Measurements from ENCODE around the gene IGSF21.
"Not testable (repeated sequence)": the region's sequence is repeated elsewhere in the genome, so short reads cannot be mapped to it uniquely, and the experiment has no call there.

IGSF21 gene

GRCh38 chr1:18144916-18145647, 37.5 kb downstream of the IGSF21 start:
- no peak for DNase-seq

DNA sequence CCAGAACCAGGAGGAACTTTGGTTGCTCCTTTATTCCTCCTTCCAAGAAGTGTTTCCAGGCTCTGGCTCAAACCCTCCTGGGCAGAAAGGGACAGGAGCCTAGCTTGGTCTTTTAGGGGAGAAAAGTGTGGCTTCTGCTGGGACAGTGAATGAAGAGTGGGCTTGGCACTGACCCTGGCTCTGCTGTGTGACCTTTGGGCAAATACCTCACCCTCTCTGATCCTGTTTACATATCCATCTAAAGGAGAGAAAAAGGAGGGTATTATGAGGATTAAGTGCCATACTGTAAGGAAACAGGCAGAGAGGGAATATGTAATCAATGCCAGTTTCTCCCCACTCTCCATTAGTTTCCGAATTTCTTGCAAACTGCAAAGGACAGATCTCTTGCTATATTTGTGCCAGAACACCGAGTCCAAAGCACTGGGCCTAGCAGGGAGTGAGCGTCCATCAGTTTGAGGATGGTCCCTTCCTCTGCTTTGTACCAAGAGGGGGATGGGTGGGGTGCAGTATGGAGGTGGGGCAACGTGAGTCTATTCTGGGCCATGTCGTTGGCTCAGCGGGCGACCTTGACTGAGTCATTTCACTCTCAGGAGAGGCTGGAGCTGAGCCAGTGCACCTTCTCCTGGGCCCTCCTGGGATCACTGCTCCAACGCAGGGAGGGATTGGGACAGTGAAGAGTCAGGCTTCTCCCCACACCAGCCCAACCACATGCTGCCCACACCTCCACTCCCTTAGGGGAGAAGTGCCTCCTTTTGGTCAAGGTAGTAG, 38.4 kb downstream of the IGSF21 start:
- no peak for DNase-seq

GRCh38 chr1:18146886-18147285, 39.3 kb downstream of the IGSF21 start:
- no peak for DNase-seq

DNA sequence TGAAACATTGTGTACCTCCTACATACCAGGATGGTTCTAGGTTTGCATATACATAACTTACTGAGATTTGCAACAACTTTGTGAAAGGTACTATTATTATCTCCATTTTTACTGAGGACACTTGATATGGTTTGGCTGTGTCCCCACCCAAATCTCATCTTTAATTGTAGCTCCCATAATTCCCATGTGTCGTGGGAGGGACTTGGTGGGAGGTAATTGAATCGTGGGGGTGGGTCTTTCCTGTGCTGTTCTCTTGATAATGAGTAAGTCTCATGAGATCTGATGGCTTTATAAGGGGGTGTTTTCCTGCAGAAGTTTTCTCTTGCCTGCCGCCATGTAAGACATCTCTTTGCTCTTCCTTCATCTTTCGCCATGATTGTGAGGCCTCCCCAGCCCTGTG, 40.1 kb downstream of the IGSF21 start:
- no peak for DNase-seq

GRCh38 chr1:18148461-18148860, 40.9 kb downstream of the IGSF21 start:
- no peak for DNase-seq

GRCh38 chr1:18149027-18149641, 41.5 kb downstream of the IGSF21 start:
- DNase-seq: peak in 1 of 58 donors; percentile 21

- no peak for DNase-seq
These were observed 44.0 kb downstream of the IGSF21 start for GRCh38 chr1:18151436-18152122.

DNA sequence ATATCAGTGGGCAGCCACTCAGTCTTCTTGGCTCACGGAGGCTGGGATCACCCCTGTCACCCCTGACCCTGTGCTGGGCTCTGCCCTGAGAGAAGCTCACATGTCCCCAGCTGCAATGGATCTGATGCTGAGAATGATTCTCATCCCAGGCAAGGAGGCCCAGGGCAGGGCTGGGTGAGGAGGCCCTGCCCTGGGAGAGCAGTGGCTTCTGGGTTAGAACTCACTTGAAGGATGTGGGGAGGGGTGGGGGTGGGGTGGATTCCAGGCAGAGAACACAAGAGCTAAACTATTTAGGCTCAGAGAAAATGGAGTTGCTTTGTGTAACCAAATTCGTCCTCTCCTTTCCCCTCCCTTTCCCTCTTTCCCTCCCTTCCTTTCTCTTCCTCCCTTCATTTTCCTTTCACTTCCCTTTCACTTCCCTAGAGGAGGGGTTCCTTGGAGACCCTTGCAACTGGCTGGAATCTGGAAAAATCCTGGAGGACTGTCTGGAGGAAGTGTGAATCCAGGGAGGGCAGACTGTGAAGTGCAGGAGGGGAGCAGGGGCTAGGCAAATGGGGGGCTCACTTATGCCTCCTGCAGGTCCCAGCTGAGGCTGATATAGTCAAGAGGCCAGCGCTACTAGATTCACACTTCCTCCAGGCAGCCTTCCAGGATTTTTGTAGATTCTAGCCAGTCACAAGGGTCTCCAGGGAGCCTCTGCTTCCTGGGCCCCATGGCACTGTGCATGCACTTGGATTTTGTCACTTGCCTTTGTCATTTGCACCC, 47.0 kb downstream of the IGSF21 start:
- DNase-seq: no peak

DNA sequence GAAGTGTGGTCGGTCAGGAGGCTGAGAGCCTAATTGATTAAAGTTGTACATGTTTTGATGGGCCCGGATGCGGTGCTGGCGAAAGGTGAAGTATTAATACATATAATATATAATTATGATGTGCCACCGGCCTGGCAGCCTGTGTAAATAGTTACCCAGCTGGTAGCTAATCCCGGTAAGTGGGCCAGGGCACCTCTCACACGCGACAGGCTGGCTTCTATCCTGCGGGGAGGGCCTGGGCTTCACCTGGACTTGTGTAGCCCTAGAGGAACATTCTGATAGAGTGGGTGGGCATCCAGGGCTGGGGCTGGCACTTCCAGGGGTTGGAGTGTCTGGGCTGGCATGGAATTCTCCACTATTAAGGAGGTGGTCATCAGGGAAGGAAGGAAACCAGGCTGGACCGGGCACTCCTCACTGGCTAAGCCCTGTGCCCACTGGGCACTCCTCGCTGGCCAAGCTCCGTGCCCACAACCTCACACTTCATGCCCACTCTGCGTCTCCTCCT, 48.3 kb downstream of the IGSF21 start:
- no peak for DNase-seq

- no peak for DNase-seq
These were observed 49.8 kb downstream of the IGSF21 start for GRCh38 chr1:18157352-18157751.

DNA sequence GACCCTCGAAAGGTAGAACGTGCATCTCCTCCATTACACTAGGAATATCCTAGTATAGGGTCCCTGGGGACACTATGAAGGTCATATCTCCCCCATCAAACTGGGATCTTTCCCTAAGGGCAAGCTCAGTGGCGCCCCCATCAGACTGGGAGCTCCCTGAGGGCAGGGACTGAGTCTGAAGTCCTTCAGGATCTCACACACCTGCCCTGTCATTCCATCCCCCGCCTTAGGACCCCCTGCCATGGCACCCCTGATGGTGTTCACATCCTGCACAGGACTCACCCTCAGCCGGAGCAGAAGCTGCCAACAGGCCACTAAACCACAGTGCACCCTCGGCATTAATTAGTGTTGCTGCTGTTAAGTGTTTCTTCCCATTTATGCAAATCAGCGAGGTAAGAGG, 50.4 kb downstream of the IGSF21 start:
- DNase-seq: no peak

DNA sequence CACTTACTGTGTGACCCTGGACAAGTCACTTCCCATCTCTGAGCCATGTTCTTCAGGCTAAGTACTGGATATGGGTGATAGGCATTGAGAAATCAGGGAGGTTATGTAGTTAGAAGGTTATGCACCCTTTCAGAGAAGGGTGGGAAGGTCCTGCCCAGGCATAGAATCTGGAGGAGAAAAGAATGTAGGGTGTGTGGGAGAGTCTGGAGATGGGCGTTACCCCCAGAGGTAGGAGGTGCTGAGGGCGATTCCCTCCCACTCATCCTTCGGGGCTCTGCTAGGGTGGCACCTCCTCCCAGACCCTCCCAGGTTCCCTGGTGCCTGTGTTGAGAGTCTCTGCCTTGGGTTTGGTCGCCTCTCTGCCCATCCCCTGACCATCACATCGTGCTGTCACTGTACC, 51.1 kb downstream of the IGSF21 start:
- DNase-seq: no peak

DNA sequence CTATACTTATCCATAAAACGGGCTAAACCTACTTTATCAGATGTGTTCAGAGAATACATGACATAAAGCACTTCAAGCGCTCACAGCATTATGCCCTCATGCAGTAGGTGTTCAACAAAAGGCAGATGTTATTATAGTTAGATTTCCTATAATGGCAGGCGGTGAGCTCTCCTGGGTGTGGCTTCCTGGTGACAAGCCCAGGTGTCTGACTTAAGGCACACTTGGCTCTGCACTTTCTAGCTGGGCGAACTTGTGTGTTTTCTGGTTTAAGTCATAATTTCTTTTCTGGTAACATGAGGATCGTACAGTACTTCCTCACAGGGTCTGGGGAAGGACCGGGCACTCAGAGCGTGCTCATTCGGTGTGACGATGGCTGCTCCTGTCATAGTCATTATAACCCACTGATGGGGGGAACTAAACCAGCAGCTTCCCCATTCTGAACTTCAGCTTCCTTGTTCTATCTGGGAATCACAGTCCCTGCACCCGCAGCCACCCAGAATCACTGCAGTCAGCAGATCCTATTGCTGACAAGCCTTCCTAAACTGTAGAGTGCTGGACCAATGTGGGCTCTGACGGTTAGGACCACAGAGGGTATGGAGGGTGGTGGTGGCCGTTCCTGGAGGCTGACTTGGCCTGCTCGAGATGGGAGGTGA, 52.8 kb downstream of the IGSF21 start:
- peak in 31 of 58 donors; percentile 9 to 62 (median 29) for DNase-seq

DNA sequence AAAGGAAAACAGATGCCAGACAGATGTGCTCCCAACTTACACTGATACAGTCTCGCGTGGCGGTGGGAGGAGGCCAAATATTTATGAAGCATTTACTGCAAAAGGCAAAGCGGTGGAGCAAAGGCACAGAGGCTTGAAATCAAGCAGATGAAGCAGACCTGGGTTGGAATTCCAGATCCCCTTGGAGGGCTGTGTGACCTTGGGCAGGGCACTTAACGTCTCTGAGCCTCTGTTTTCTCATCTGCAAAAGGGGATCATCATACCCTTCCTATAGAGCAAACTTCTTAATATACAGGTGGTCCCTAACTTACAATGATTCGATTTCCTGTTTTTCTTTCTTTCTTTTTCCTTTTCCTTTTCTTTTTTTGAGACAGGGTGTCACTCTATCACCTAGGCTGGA, 54.1 kb downstream of the IGSF21 start:
- no peak for DNase-seq

- DNase-seq: not testable (repeated sequence)
These were observed 58.0 kb downstream of the IGSF21 start for GRCh38 chr1:18165640-18166039.

- no peak for DNase-seq
These were observed 58.7 kb downstream of the IGSF21 start for GRCh38 chr1:18166341-18166740.

GRCh38 chr1:18166929-18167328, 59.3 kb downstream of the IGSF21 start:
- peak in 4 of 58 donors; percentile 5 to 17 (median 14) for DNase-seq

- no peak for DNase-seq
These were observed 62.8 kb downstream of the IGSF21 start for GRCh38 chr1:18170444-18170843.

- DNase-seq: peak in 5 of 58 donors; percentile 9 to 27 (median 20)
These were observed 66.4 kb downstream of the IGSF21 start for GRCh38 chr1:18174037-18174436.

DNA sequence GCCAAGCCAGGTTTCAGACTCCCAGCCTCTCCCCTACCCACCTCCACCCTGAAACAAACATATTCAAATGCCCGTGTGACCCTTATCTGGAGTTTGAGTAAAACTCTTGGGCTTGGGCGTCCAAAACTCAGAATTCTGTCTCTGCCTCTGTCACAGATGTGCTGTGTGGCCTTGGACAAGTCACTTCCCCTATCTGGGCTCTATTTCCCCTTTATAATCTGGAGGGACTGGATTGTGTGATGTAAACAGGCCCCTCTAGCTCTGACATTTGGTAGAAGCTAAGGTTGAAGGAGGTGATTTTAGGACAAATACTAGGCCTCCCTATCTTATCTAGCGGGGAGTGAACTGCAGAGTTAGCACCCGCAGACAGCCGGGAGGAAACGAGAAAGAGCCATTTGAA, 67.5 kb downstream of the IGSF21 start:
- no peak for DNase-seq
